Right lobe of liver (tissue), 6 donors: ENCODE measurements around the gene C1GALT1. TPM values are rescaled to one million over a fixed set of nuclear protein-coding genes. Genes with fewer than 3 reads are reported as not detected.

Experiments
- ATAC-seq, 4 donors: fragments of 200-7000 bp; cut with Tn5 transposase; one replicate each; pipeline ENCODE4 v1.9.1; 2020; ENCODE audit warnings: mild to moderate bottlenecking in 4 of 4, moderate library complexity in 4 of 4
- DNase-seq, 3 donors: peaks; one replicate each; pipeline ENCODE4 v3.0.0-alpha.2; 2020
- H3K27ac ChIP-seq, 3 donors: fragments of 200-600 bp; one replicate each; pipeline ENCODE4 v1.8.0; 2022
- H3K27me3 ChIP-seq, 2 donors: fragments of 200-600 bp; one replicate each; pipeline ENCODE4 v1.8.0; 2022
- H3K36me3 ChIP-seq, 4 donors: fragments of 200-600 bp; sonication (generic) in 1 of 4; one replicate each; pipeline versions ENCODE4 v1.5.1 to v1.8.0; 2017 to 2022; ENCODE audit warnings: control low read depth in 1 of 4
- H3K4me1 ChIP-seq, 4 donors: fragments of 200-600 bp; sonication (generic) in 1 of 4; one replicate each; pipeline versions ENCODE4 v1.5.1 to v1.8.0; 2017 to 2022; ENCODE audit warnings: control low read depth in 1 of 4
- H3K4me3 ChIP-seq, 3 donors: fragments of 200-600 bp; one replicate each; pipeline ENCODE4 v1.8.0; 2022
- H3K9me3 ChIP-seq, 4 donors: fragments of 200-600 bp; sonication (generic) in 1 of 4; one replicate each; pipeline versions ENCODE4 v1.5.1 to v1.8.0; 2017 to 2022; ENCODE audit warnings: control low read depth in 1 of 4
- POLR2A ChIP-seq: fragments of 450-650 bp; IDR thresholded peaks from one replicate; pipeline ENCODE4 v1.6.1; 2017; ENCODE audit warnings: antibody characterized with exemption, mild to moderate bottlenecking
- WGBS: methylation state at CpG from one replicate; pipeline ENCODE4 v1.1.6; 2018; ENCODE audit warnings: low coverage, low lambda C conversion rate; ENCODE audit not compliant: insufficient coverage; ENCODE audit errors: missing lambda C conversion rate; 5-methylcytosine and 5-hydroxymethylcytosine counted together
- intact Hi-C, 2 donors: fragments of 100-400 bp; cut with DNase I; formaldehyde crosslinking; loops; one replicate each; pipeline versions ENCODE4 v1.11.2 to v1.14.1; 2022
- total RNA-seq, 6 experiments: library from RNA; depleted of rRNA in 2 of 6; stranded (reverse); fragments of >200 nt in 2 of 6; fragmentation: NEBNext Ultra II Directional in 3 of 6; extraction: Animal tissue kit (Norgen Biotek cat#: 25700) in 3 of 6; gene quantifications; one replicate each; pipeline versions ENCODE4 v1.1.0 to v1.2.4, GENCODE V29; 2016 to 2023
- TF ChIP-seq, protein P1 (sequence below), 4 donors: fragments of 200-600 bp in 3 of 4; fragments of 450-650 bp in 1 of 4; IDR thresholded peaks; one replicate each; pipeline versions ENCODE4 v1.5.1 to v1.8.0; 2016 to 2022; ENCODE audit warnings: antibody characterized with exemption in 4 of 4, mild to moderate bottlenecking in 2 of 4
- donor health status: DM: no; HTN: yes; CAD: no.
- donor health status: DM: no; HTN: no; CAD: no.
- donor health status: DM: no; HTN: no; CAD: no.
- donor health status: DM: no; HTN: yes; CAD: no.
- donor health status: DM: no; HTN: yes; CAD: no.

The C1GALT1 gene
- total RNA-seq, 6 experiments from 2014 or later, result 10.1 to 16.6 (median 13.1) TPM

DNA sequence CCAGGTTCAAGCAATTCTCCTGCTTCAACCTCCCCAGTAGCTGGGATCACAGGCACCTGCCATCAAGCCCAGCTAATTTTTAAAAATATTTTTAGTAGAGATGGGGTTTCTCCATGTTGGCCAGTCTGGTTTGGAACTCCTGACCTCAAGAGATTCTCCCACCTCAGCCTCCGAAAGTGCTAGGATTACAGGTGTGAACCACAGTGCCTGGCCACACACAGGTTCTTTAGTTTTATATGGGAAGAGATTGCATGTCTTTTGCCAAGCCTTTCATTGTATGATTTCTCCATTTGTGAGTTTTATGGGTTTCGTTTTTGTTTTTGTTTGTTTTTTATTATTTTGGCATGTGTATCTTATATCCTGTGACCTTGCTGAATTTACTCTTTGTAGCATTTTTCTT lies 40.9 kb downstream of the C1GALT1 start:
- intact Hi-C loops, result no loop called here
- DNase-seq (no peak), ATAC-seq (no peak)
- Histone ChIP-seq H3K4me3 (no peak overlapping the region), H3K9me3 (no peaks in the 10 kb centered on the region), H3K4me1 (no peaks in the 10 kb centered on the region), H3K36me3 (no peaks in the 10 kb centered on the region), H3K27me3 (no peaks in the 10 kb centered on the region), H3K27ac (no peak overlapping the region)
- TF ChIP-seq, protein P1, sequence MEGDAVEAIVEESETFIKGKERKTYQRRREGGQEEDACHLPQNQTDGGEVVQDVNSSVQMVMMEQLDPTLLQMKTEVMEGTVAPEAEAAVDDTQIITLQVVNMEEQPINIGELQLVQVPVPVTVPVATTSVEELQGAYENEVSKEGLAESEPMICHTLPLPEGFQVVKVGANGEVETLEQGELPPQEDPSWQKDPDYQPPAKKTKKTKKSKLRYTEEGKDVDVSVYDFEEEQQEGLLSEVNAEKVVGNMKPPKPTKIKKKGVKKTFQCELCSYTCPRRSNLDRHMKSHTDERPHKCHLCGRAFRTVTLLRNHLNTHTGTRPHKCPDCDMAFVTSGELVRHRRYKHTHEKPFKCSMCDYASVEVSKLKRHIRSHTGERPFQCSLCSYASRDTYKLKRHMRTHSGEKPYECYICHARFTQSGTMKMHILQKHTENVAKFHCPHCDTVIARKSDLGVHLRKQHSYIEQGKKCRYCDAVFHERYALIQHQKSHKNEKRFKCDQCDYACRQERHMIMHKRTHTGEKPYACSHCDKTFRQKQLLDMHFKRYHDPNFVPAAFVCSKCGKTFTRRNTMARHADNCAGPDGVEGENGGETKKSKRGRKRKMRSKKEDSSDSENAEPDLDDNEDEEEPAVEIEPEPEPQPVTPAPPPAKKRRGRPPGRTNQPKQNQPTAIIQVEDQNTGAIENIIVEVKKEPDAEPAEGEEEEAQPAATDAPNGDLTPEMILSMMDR (IDR thresholded peaks at IDR 0.05), result no peak
- TF ChIP-seq POLR2A, result no peak
- 71% methylated on average over 2 of the region's 2 CpGs for WGBS

- intact Hi-C loops, result no loop called here
- Histone ChIP-seq H3K27ac (no peak overlapping the region), H3K36me3 (no peaks in the 10 kb centered on the region), H3K4me1 (no peaks in the 10 kb centered on the region), H3K9me3 (peaks cover 0 to 7% (median 0%) of the 10 kb centered on the region in 4 donors), H3K27me3 (no peaks in the 10 kb centered on the region), H3K4me3 (no peak overlapping the region)
- WGBS, result 88% methylated on average over 4 of the region's 5 CpGs
- ATAC-seq (no peak), DNase-seq (no peak)
- TF ChIP-seq, protein P1 (IDR thresholded peaks at IDR 0.05), result no peak
- no peak for TF ChIP-seq POLR2A
Observed at GRCh38 chr7:7226407-7226806, 44.1 kb downstream of the C1GALT1 start.

- intact Hi-C loops, result no loop called here
- DNase-seq (no peak), ATAC-seq (no peak)
- no peak overlapping the region for H3K4me3 ChIP-seq
- TF ChIP-seq, protein P1 (IDR thresholded peaks at IDR 0.05), result no peak
- no peak for TF ChIP-seq POLR2A
- no peaks in the 10 kb centered on the region for H3K4me1 ChIP-seq
- H3K27ac ChIP-seq, result no peak overlapping the region
- WGBS, result 38% methylated on average over 2 of the region's 2 CpGs
- H3K27me3 ChIP-seq, result no peaks in the 10 kb centered on the region
- H3K36me3 ChIP-seq, result no peaks in the 10 kb centered on the region
- H3K9me3 ChIP-seq, result peaks cover 0 to 7% (median 0%) of the 10 kb centered on the region in 4 donors
Observed at GRCh38 chr7:7228472-7228871, 46.1 kb downstream of the C1GALT1 start.

DNA sequence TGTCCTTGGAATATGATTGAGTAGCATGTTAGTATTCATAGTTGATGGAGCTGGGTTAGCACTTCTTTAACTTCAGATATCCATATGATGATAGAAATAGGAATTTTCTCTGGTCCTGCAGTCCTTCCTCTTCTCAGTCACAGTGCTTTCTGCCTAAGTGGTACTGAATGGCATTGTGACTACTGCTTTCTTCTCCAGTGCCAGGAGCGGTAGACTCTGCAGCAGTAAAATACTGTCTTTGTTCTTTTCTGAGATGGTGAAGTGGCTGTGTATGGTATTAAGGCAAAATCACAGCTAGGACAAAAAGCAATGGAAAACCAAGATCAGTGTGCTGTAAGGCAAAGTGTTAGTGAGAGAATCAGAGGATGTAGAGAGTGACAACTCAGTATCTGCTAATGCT lies 46.6 kb downstream of the C1GALT1 start:
- no peaks in the 10 kb centered on the region for H3K27me3 ChIP-seq
- H3K4me1 ChIP-seq, result no peaks in the 10 kb centered on the region
- TF ChIP-seq, protein P1 (IDR thresholded peaks at IDR 0.05), result no peak
- no peak for TF ChIP-seq POLR2A
- peaks cover 0 to 7% (median 0%) of the 10 kb centered on the region in 4 donors for H3K9me3 ChIP-seq
- 100% methylated on average over 1 of the region's 1 CpG for WGBS
- no peaks in the 10 kb centered on the region for H3K36me3 ChIP-seq
- DNase-seq, result no peak
- intact Hi-C loops, result no loop called here
- H3K27ac ChIP-seq, result no peak overlapping the region
- no peak for ATAC-seq
- no peak overlapping the region for H3K4me3 ChIP-seq

DNA sequence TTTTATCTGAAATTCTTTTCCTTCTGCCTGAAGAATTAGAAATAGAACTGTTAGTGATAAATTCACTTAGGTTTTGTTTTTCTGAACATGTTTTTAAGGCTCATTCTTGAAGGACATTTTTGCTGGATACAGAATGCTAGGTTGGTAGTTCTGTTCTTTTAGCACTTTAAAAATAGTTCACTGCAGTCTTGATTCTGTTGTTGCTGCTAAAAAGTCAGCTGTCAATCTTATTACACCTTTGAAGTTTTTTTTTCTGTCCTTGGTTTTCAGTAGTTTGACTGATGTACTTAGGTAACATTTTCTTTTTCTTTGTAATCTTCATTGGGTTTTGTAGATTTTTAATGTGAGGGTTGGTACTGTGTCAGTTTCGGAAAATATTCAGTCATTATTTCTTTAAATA lies 48.7 kb downstream of the C1GALT1 start:
- no peaks in the 10 kb centered on the region for H3K4me1 ChIP-seq
- intact Hi-C loops, result no loop called here
- TF ChIP-seq POLR2A, result no peak
- TF ChIP-seq, protein P1 (IDR thresholded peaks at IDR 0.05), result no peak
- H3K27me3 ChIP-seq, result no peaks in the 10 kb centered on the region
- H3K9me3 ChIP-seq, result peaks cover 0 to 7% (median 0%) of the 10 kb centered on the region in 4 donors
- H3K36me3 ChIP-seq, result no peaks in the 10 kb centered on the region
- 100% methylated on average over 1 of the region's 1 CpG for WGBS
- H3K4me3 ChIP-seq, result no peak overlapping the region
- ATAC-seq, result no peak
- no peak overlapping the region for H3K27ac ChIP-seq
- DNase-seq, result no peak
